BJ (cell line): ENCODE data around the gene ZGRF1. TPM values are rescaled to one million over a fixed set of nuclear protein-coding genes. Genes with fewer than 3 reads are reported as not detected.
"Not testable (repeated sequence)": the region's sequence is repeated elsewhere in the genome, so short reads cannot be mapped to it uniquely, and the experiment has no call there.

ENCODE experiments used
- CTCF ChIA-PET: fragments of 350-600 bp; formaldehyde crosslinking; extraction: SDS; loops from one replicate; lab custom pipeline; 2021; ENCODE audit warnings: antibody characterized with exemption, inconsistent platforms; lab: Yijun Ruan, JAX
- POLR2A ChIA-PET: fragments of 300-600 bp; sonication (Branson Sonifier 250); formaldehyde crosslinking; extraction: SDS; loops from one replicate; lab custom pipeline; 2021; ENCODE audit warnings: antibody characterized with exemption; lab: Charles Lee
- DNase-seq: peaks from one replicate; pipeline ENCODE4 v3.0.0-alpha.2; 2011; ENCODE audit warnings: low read depth
- H3K27me3 ChIP-seq: 2 replicates; pipeline ENCODE4 v1.6.0; 2011; ENCODE audit warnings: low read length; ENCODE audit not compliant: control insufficient read depth, insufficient read depth
- H3K36me3 ChIP-seq: 2 replicates; pipeline ENCODE4 v1.5.1; 2011; ENCODE audit warnings: low read length; ENCODE audit not compliant: control insufficient read depth, insufficient read depth
- H3K4me3 ChIP-seq: 2 replicates; pipeline ENCODE4 v1.5.1; 2011; ENCODE audit warnings: low read depth, mild to moderate bottlenecking, control low read depth, low read length
- polyA plus RNA-seq: library from polyadenylated mRNA; depleted of rRNA; stranded (reverse); fragments of >200 nt; gene quantifications from 2 replicates; pipeline ENCODE4 v1.2.3, GENCODE V29; 2011
- TF ChIP-seq, protein P1 (sequence below): IDR thresholded peaks from 2 replicates; pipeline ENCODE4 v1.5.1; 2011; ENCODE audit warnings: low read depth, mild to moderate bottlenecking, control low read depth, inconsistent platforms, low read length, moderate library complexity; ENCODE audit not compliant: insufficient read depth

Gene ZGRF1
- polyA plus RNA-seq, 1 experiment = 1.4 TPM

DNA sequence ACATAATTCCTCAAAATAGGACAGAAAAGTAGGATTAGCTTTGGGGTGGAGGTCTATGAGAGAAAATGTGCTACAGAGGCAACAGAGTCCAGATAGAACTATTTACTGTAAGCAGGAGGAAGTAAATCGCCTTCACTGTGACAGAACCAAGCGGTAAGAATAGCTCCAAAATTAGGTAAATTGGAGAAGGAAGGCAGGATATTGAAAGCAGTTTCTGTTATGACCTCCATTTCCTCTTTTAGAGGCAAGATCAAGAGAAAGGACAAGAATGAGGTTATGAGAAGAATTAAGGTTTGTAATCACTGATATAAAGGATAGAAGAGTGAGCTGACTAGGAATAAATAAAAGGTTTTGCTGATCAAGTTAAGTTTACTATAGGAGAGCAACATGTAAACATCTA is 76.6 kb downstream of the ZGRF1 start:
- TF ChIP-seq, protein P1, sequence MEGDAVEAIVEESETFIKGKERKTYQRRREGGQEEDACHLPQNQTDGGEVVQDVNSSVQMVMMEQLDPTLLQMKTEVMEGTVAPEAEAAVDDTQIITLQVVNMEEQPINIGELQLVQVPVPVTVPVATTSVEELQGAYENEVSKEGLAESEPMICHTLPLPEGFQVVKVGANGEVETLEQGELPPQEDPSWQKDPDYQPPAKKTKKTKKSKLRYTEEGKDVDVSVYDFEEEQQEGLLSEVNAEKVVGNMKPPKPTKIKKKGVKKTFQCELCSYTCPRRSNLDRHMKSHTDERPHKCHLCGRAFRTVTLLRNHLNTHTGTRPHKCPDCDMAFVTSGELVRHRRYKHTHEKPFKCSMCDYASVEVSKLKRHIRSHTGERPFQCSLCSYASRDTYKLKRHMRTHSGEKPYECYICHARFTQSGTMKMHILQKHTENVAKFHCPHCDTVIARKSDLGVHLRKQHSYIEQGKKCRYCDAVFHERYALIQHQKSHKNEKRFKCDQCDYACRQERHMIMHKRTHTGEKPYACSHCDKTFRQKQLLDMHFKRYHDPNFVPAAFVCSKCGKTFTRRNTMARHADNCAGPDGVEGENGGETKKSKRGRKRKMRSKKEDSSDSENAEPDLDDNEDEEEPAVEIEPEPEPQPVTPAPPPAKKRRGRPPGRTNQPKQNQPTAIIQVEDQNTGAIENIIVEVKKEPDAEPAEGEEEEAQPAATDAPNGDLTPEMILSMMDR = no peak
- Histone ChIP-seq H3K27me3 (no peaks in the 10 kb centered on the region), H3K36me3 (no peaks in the 10 kb centered on the region), H3K4me3 (no peak overlapping the region)
- ChIA-PET POLR2A (no interaction called here), CTCF (interaction anchor here (0.6 kb wide), 1 partner anchor 254 kb away, joined by 3 read pairs; no protein-coding TSS in a partner anchor)
- no peak for DNase-seq

DNA sequence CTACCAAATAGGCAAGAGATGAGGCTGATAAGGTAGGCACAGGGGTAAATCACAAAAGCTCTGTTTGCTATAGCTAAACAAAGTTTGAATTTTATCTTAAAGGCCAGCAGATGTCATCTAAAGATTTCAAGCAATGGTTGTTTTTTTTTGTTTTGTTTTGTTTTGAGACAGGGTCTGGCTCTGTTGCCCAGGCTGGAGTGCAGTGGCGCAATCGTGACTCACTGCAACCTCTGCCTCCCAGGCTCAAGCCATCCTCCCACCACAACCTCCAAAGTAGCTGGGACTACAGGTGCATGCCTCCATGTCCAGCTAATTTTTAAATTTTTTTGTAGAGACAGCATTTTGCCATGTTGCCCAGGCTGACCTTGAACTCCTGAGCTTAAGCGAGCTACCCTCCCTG is 77.7 kb downstream of the ZGRF1 start:
- TF ChIP-seq, protein P1 = no peak
- H3K36me3 ChIP-seq = no peaks in the 10 kb centered on the region
- CTCF ChIA-PET = no interaction called here
- H3K27me3 ChIP-seq = no peaks in the 10 kb centered on the region
- no peak overlapping the region for H3K4me3 ChIP-seq
- no peak for DNase-seq
- POLR2A ChIA-PET = no interaction called here

DNA sequence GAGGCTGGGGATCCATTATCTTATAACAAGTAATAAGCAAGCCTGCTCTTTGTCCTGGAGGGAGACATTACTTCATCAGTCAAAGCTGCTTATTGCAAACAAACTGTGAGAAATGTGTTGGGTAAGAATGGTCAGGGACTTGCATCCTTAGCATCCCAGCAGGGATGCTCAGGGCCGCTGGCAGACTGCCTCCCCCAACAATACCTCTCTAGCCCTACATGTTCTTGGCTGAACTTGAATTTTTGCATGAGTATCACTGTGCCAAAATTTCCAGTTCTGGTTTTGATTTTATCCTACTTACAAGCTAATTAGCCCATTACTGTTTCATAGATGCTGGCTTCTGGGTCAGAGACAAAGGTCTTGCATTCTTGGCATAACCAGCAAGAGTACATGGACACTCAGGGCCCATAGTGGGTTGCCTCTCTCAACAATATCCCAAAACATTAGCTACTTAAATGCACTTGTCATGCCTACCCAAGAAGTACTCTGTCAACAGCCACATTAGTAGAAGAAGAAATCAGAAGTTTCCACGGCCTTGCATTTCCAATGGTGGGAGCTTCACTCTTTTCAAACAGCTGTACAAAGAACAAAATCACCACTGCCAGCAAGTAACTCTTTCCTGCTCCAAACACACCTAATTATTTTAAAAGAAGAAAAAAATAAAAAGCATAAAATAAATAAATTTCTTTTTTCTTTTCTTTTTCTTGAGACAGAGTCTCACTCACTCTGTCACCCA is 78.9 kb downstream of the ZGRF1 start:
- Histone ChIP-seq H3K27me3 (no peaks in the 10 kb centered on the region), H3K4me3 (no peak overlapping the region), H3K36me3 (no peaks in the 10 kb centered on the region)
- TF ChIP-seq, protein P1 = no peak
- POLR2A ChIA-PET = no interaction called here
- DNase-seq = no peak
- CTCF ChIA-PET = no interaction called here

DNA sequence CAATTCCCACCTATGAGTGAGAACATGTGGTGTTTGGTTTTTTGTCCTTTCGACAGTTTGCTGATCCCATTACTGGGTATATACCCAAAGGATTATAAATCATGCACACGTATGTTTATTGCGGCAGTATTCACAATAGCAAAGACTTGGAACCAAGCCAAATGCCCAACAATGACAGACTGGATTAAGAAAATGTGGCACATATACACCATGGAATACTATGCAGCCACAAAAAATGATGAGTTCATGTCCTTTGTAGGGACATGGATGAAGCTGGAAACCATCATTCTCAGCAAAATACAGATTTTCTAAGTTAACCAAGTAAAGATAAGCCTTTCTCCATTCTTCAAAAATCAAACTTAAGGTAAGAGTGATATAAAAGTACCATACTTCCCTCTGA is 82.4 kb downstream of the ZGRF1 start:
- H3K4me3 ChIP-seq, DNase-seq, H3K27me3 ChIP-seq, H3K36me3 ChIP-seq, POLR2A ChIA-PET: not testable (repeated sequence)
- CTCF ChIA-PET = interaction anchor here (1.5 kb wide), 1 partner anchor 227 kb away, joined by 3 read pairs; no protein-coding TSS in a partner anchor

DNA sequence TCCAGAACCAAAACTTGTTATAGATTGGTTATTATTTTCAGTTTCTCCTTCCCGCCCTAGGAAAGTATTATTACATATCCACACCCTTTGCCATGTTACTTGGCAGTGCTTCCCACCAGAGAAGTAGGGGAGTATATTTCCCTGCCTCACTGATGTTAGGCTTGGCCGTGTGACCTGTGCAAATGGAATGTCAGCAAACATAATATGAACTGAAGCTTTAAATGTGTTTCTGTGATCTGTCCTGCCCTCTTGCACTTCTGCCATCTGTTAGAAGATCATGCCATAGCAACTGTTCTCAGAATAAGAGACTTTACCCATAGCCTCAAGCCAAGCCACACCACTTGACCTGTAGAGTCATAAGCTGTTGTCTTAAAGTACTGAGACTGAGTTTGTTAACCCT is 84.0 kb downstream of the ZGRF1 start:
- CTCF ChIA-PET = interaction anchor here (0.7 to 1.5 kb wide), 5 partner anchors 12 to 225 kb away, joined by 3 read pairs; no protein-coding TSS in a partner anchor
- no peak for DNase-seq
- no peak overlapping the region for H3K4me3 ChIP-seq
- POLR2A ChIA-PET = no interaction called here
- H3K27me3 ChIP-seq = no peaks in the 10 kb centered on the region
- TF ChIP-seq, protein P1 = no peak
- H3K36me3 ChIP-seq = no peaks in the 10 kb centered on the region
